C4-2B (cell line): ENCODE results near the gene PHF13.

Experiments
- H3K27ac ChIP-seq: fragments of 450-650 bp; 2 replicates; pipeline ENCODE4 v1.5.1; 2017
- CTCF ChIP-seq: fragments of 450-650 bp; conservative IDR thresholded peaks from 2 replicates; pipeline ENCODE4 v1.5.1; 2017; ENCODE audit warnings: mild to moderate bottlenecking
- ZFX ChIP-seq: fragments of 450-650 bp; IDR thresholded peaks from 2 replicates; pipeline ENCODE4 v1.6.1; 2017

The PHF13 gene

GRCh38 chr1:6588893-6589520 is 24.5 kb upstream of the PHF13 start:
- no peak for TF ChIP-seq ZFX
- no peak for TF ChIP-seq CTCF
- H3K27ac ChIP-seq, result no peak overlapping the region

GRCh38 chr1:6590046-6590445 is 23.5 kb upstream of the PHF13 start:
- no peak overlapping the region for H3K27ac ChIP-seq
- TF ChIP-seq CTCF (no peak), ZFX (no peak)

GRCh38 chr1:6591222-6591621 is 22.3 kb upstream of the PHF13 start:
- TF ChIP-seq ZFX, result no peak
- no peak for TF ChIP-seq CTCF
- H3K27ac ChIP-seq, result no peak overlapping the region

GRCh38 chr1:6591644-6592043 is 21.9 kb upstream of the PHF13 start:
- TF ChIP-seq CTCF (no peak), ZFX (no peak)
- no peak overlapping the region for H3K27ac ChIP-seq

- no peak overlapping the region for H3K27ac ChIP-seq
- no peak for TF ChIP-seq CTCF
- no peak for TF ChIP-seq ZFX
These were observed 21.1 kb upstream of the PHF13 start for GRCh38 chr1:6592441-6592840.

GRCh38 chr1:6592865-6593593 is 20.5 kb upstream of the PHF13 start:
- TF ChIP-seq ZFX (no peak), CTCF (no peak)
- H3K27ac ChIP-seq, result no peak overlapping the region

- no peak for TF ChIP-seq CTCF
- no peak for TF ChIP-seq ZFX
- no peak overlapping the region for H3K27ac ChIP-seq
These were observed 19.7 kb upstream of the PHF13 start for GRCh38 chr1:6593810-6594209.
